Stimulated activated CD4-positive, alpha-beta T cell treated with anti-CD3 and anti-CD28 coated beads, Interleukin-4, amount 100 ng/mL, for 24 hours (primary cell): ENCODE data around the gene GNLY.
"Not testable (repeated sequence)": the region's sequence is repeated elsewhere in the genome, so short reads cannot be mapped to it uniquely, and the experiment has no call there.

Source experiments
- DNase-seq: peaks from one replicate; pipeline ENCODE4 v3.0.0-alpha.2; 2020

Gene GNLY

GRCh38 chr2:85665264-85665937 lies 28.8 kb upstream of the GNLY start:
- DNase-seq, result no peak

DNA sequence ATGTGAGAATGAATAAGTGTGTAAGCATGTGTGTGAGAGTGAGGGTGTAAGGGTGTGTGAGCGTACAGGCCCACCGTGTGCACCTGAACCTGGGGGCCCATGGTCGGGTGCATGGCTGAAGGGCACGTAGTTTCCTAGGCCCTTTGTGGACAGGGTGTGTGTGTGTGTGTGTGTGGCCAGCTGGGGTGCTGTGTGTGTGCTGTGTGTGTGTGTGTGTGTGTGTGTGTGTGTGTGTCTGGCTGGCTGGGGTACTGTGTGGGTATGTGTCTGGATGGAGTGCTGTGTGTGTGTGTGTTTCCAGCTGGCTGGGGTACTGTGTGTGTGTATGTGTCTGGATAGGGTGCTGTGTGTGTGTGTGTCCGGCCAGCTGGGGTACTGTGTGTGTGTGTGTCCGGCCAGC lies 28.1 kb upstream of the GNLY start:
- DNase-seq, result no peak

DNA sequence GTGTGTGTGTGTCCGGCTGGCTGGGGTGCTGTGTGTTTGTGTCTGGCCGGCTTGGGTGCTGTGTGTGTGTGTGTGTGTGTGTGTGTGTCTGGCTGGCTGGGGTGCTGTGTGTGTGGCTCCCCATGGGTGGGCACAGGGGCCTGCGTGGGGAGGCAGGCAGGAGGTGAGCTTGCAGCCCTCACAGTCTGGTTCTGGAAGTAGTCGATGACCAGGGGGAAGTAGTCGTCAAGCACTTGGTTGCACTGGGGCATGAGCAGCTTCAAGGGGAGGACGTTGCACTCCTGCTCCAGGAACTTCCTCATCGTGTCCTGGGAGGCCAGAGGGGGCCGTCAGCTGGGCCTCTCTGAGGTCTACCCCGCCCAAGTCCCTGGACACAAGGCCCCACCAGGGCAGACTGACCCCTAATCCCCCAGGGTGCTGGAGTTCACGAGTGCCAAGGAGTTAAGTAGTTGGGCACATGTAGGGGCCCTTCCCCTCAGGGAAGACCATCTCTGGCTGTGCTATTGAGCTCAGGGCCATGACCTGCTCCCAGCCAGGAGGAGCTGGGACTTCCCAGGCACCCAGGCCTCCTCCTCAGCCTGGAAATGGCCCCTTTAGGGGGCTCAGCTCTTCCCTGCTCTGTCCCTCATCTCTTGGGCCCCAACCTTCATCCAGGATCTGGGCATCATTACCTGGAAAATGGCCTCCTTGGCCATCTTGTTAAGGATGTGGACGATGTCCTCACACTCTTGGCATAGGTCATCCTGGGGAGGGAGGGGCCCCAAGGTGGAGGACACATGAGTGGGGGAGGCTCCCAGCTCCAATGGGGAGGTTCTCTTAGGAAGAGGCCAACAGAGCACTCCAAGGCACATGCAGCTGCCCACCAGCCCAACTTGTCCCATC lies 27.5 kb upstream of the GNLY start:
- DNase-seq, result no peak

- no peak for DNase-seq
Observed at GRCh38 chr2:85667561-85668008, 26.6 kb upstream of the GNLY start.

GRCh38 chr2:85668009-85668856 lies 25.9 kb upstream of the GNLY start, which contains the start of gene SFTPB:
Gene SFTPB (minus strand): TSS chr2:85668199. CDS start chr2:85668183, 16 bp downstream.
- no peak for DNase-seq

GRCh38 chr2:85668857-85669142 lies 25.4 kb upstream of the GNLY start:
- DNase-seq, result no peak

- DNase-seq, result no peak
Observed at GRCh38 chr2:85669549-85669948, 24.6 kb upstream of the GNLY start.

GRCh38 chr2:85670416-85670815 lies 23.7 kb upstream of the GNLY start:
- not testable (repeated sequence) for DNase-seq

DNA sequence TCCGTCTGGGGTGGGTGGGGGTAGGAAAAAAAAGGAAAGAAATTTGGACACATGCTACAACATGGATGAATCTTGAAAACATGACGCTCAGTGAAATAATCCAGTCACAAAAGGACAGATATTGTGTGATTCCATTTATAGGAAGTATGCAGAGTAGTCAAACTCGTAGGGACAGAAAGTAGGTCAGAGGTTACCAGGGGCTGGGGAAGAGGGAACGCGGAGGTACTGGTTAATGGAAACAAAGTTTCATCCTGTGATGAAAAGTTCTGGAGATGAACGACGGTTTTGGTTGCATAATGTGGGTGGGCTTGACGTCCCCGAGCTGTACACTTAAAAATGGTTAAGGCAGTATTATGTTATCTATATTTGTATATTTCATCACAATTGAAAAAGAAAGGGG lies 21.7 kb upstream of the GNLY start:
- DNase-seq, result no peak

GRCh38 chr2:85673716-85674375 lies 20.3 kb upstream of the GNLY start:
- no peak for DNase-seq

DNA sequence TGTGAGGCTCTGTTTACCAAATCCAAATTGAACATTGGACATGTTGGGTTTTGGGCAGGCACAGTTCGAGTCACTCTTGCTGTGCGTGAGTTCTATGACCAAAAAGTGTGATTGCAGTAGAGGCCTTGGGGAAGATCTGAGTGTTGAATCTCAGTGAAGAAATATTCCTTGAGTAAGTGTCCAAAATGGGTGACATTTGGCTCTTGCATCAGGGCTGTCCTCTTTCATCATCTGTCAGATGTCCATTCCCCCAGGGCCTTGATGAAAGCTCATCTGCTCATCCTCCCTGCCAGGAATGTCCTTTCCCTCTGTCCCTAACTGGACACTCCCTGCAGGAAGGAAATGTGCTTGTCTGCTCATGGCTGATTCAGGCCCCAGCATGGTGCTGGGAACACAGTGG lies 19.7 kb upstream of the GNLY start:
- no peak for DNase-seq

DNA sequence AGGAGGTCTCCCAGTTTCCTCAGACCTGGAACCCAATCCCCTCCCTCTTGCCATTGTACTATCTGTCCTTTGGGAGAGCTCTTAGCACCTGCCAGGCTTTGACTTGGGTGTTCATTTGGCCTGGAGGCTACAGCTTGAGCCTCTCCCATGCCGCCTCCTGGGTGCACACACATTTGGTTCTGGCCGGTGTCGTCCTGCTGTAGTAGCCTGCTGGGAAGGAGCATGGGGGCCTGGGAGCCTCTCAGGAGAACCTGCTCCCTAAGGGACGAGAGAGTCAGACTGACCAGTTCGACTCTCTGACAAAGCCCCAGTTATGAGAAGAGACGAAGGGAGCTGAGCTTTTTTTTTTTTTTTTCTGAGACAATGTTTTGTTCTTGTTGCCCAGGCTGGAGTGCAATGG lies 18.7 kb upstream of the GNLY start:
- DNase-seq, result no peak

- DNase-seq, result no peak
Observed at GRCh38 chr2:85675866-85676548, 18.2 kb upstream of the GNLY start.

- no peak for DNase-seq
Observed at GRCh38 chr2:85678377-85678776, 15.8 kb upstream of the GNLY start.

- peak; percentile 79 for DNase-seq
Observed at GRCh38 chr2:85678794-85679672, 15.1 kb upstream of the GNLY start.

DNA sequence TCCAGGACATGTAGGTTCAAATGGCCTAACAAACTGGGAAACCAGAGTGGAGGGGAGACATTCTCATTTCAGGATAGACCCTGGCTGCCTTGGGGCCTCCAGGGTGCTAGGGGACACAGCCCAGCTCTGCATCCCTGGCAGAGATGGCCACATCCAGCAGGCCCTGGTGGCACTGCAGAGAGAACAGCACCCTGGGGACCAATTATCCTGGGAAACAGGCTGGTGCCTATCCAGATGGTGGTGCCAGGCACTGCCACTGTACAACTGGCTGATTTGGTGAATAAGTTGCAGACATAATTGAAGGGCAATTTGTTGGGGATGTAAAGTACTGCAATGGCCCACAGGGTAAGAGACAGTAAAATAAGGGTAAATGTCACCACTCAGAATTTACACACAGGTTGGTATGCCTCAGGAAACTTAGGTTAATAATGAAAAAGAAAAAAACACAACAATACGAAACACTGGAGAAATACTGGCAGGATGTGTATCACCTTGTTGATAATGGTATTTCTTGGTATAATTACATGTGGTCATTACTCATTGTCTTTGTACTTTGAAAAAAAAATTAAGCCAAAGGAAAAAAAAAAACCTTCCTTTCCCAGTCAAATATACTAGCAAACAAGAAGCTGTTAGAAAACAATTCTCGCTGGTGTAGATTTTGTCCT lies 13.3 kb upstream of the GNLY start:
- no peak for DNase-seq

- DNase-seq, result no peak
Observed at GRCh38 chr2:85681372-85681763, 12.8 kb upstream of the GNLY start.

- DNase-seq, result no peak
Observed at GRCh38 chr2:85681776-85682175, 12.4 kb upstream of the GNLY start.

DNA sequence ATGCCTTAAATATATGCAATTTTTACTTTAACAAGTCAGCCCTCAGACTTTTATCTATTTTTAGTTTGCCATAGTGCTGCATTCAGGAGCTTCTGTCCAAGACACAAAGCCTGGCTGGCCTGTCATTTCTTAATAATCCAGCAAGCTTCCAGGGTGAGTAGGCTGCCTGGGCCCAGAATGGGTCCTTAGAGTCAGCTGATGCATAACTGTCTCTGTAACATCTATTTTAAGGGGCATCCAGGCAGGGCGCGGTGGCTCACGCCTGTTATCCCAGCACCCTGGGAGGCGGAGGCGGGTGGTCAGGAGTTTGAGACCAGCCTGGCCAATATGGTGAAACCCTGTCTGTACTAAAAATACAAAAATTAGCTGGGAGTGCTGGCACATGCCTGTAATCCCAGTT lies 11.8 kb upstream of the GNLY start:
- DNase-seq, result no peak

DNA sequence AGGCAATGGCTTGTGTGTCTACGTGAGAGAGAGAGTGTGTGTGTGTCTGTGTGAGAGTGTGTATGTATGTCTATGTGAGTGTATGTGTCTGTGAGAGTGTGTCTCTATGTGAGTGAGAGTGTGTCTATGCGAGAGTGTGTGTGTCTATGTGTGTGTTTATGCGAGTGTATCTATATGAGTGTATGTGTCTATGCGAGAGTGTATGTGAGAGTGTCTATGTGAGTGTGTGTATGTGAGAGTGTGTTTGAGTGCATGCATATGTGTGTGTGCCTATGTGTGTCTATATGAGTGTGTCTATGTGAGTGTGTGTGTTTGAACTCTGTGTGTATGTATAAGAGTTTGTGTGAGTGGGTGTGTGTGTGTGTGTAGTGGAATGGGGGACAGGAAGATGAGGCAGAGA lies 9.8 kb upstream of the GNLY start:
- DNase-seq, result no peak

- DNase-seq, result no peak
Observed at GRCh38 chr2:85684806-85685205, 9.4 kb upstream of the GNLY start.
